GM18868 (cell line): ENCODE data around the gene BIK.
"Not testable (repeated sequence)": the region's sequence is repeated elsewhere in the genome, so short reads cannot be mapped to it uniquely, and the experiment has no call there.

Experiments
- ATAC-seq: cut with Tn5 transposase; IDR thresholded peaks from one replicate; pipeline ENCODE4 v1.9.1; 2021; ENCODE audit warnings: mild to moderate bottlenecking, moderate library complexity; ENCODE audit not compliant: unreplicated experiment

BIK gene

GRCh38 chr22:43104056-43104625 lies 6.4 kb upstream of the BIK start:
- ATAC-seq, result not testable (repeated sequence)

GRCh38 chr22:43104950-43105349 lies 5.6 kb upstream of the BIK start:
- ATAC-seq, result not testable (repeated sequence)

- no peak for ATAC-seq
Measured at GRCh38 chr22:43106302-43106701, 4.2 kb upstream of the BIK start.

- ATAC-seq, result no peak
Measured at GRCh38 chr22:43109511-43109910, 1.0 kb upstream of the BIK start.

GRCh38 chr22:43109921-43110443 lies 568 bp upstream of the BIK start:
- no peak for ATAC-seq

GRCh38 chr22:43110927-43111623 lies 525 bp downstream of the BIK start:
- ATAC-seq, result no peak

- ATAC-seq, result no peak
Measured at GRCh38 chr22:43113526-43114251, 3.1 kb downstream of the BIK start.

- no peak for ATAC-seq
Measured at GRCh38 chr22:43114958-43115357, 4.4 kb downstream of the BIK start.

GRCh38 chr22:43116932-43117331 lies 6.4 kb downstream of the BIK start:
- no peak for ATAC-seq

- no peak for ATAC-seq
Measured at GRCh38 chr22:43118024-43118849, 7.7 kb downstream of the BIK start.

GRCh38 chr22:43118953-43119458 lies 8.5 kb downstream of the BIK start:
- no peak for ATAC-seq

GRCh38 chr22:43126501-43127165 lies 16.1 kb downstream of the BIK start:
- no peak for ATAC-seq

GRCh38 chr22:43127166-43127908 lies 16.8 kb downstream of the BIK start:
- ATAC-seq, result no peak

- ATAC-seq, result no peak
Measured at GRCh38 chr22:43128116-43128515, 17.6 kb downstream of the BIK start.

GRCh38 chr22:43128928-43129424 lies 18.4 kb downstream of the BIK start:
- no peak for ATAC-seq

GRCh38 chr22:43129426-43130425 lies 19.2 kb downstream of the BIK start:
- ATAC-seq, result no peak

GRCh38 chr22:43131773-43132501 lies 21.4 kb downstream of the BIK start:
- ATAC-seq, result no peak

- no peak for ATAC-seq
Measured at GRCh38 chr22:43133401-43133800, 22.9 kb downstream of the BIK start.
